BLaER1 treated with 17β-estradiol and CSF1 and Interleukin-3, amounts not matched to agents 10 nM and 100 nM (cell line): Measurements from ENCODE around the gene PNLIPRP2.

Experiments used
- H3K27ac ChIP-seq, 11 experiments: shearing (Covaris generic); formaldehyde crosslinking; 2 replicates each; pipeline ENCODE4 v1.8.1; 2022
- H3K27me3 ChIP-seq, 11 experiments: shearing (Covaris generic); formaldehyde crosslinking; 2 replicates each; pipeline ENCODE4 v1.8.1; 2022
- H3K36me3 ChIP-seq, 11 experiments: shearing (Covaris generic); formaldehyde crosslinking; 2 replicates each; pipeline ENCODE4 v1.8.1; 2022
- H3K4me1 ChIP-seq, 10 experiments: shearing (Covaris generic); formaldehyde crosslinking; 2 replicates each; pipeline ENCODE4 v1.8.1; 2022
- H3K4me2 ChIP-seq, 11 experiments: shearing (Covaris generic); formaldehyde crosslinking; 2 replicates each; pipeline ENCODE4 v1.8.1; 2022
- H3K4me3 ChIP-seq, 10 experiments: shearing (Covaris generic); formaldehyde crosslinking; 2 replicates each; pipeline ENCODE4 v1.8.1; 2022
- H3K9ac ChIP-seq, 11 experiments: shearing (Covaris generic); formaldehyde crosslinking; 2 replicates each; pipeline ENCODE4 v1.8.1; 2022
- H3K9me3 ChIP-seq, 11 experiments: shearing (Covaris generic); formaldehyde crosslinking; replicated peaks in 1 of 11; 2 replicates each; pipeline ENCODE4 v1.8.1; 2022
- H4K20me1 ChIP-seq, 11 experiments: shearing (Covaris generic); formaldehyde crosslinking; 2 replicates each; pipeline ENCODE4 v1.8.1; 2022
- Cebpa-rat ChIP-seq, 11 experiments: shearing (Covaris generic); IDR thresholded peaks; 2 replicates each; pipeline ENCODE4 v1.8.1; 2022

Gene PNLIPRP2

GRCh38 chr10:116610443-116611152, 10.2 kb upstream of the PNLIPRP2 start:
- Histone ChIP-seq H3K4me1 (peaks cover 0 to 6% (median 0%) of the 10 kb centered on the region in 10 experiments; a peak in 2 of 20 replicates), H4K20me1 (no peaks in the 10 kb centered on the region; a peak in 1 of 22 replicates), H3K9me3 (peaks cover 13 to 33% (median 24%) of the 10 kb centered on the region in 11 experiments; a peak in 21 of 22 replicates), H3K4me2 (no peak overlapping the region), H3K9ac (no peak overlapping the region), H3K36me3 (no peaks in the 10 kb centered on the region), H3K27ac (no peak overlapping the region), H3K4me3 (no peak overlapping the region), H3K27me3 (no peaks in the 10 kb centered on the region)
- TF ChIP-seq Cebpa-rat (IDR thresholded peaks at IDR 0.05), result no peak

- Histone ChIP-seq H3K9ac (no peak overlapping the region), H3K4me3 (no peak overlapping the region), H3K4me1 (peaks cover 0 to 6% (median 0%) of the 10 kb centered on the region in 10 experiments; a peak in 2 of 20 replicates), H3K4me2 (no peak overlapping the region), H3K36me3 (no peaks in the 10 kb centered on the region), H3K9me3 (peaks cover 13 to 33% (median 24%) of the 10 kb centered on the region in 11 experiments; a peak in 21 of 22 replicates), H4K20me1 (no peaks in the 10 kb centered on the region; a peak in 1 of 22 replicates), H3K27me3 (no peaks in the 10 kb centered on the region), H3K27ac (no peak overlapping the region)
- no peak for TF ChIP-seq Cebpa-rat (IDR thresholded peaks at IDR 0.05)
Observed at GRCh38 chr10:116611153-116611545, 9.6 kb upstream of the PNLIPRP2 start.

GRCh38 chr10:116612107-116612769, 8.5 kb upstream of the PNLIPRP2 start:
- no peaks in the 10 kb centered on the region for H3K36me3 ChIP-seq
- no peak overlapping the region for H3K27ac ChIP-seq
- no peaks in the 10 kb centered on the region; a peak in 1 of 22 replicates for H4K20me1 ChIP-seq
- no peak overlapping the region for H3K9ac ChIP-seq
- H3K4me3 ChIP-seq, result no peak overlapping the region
- peaks cover 0 to 6% (median 0%) of the 10 kb centered on the region in 10 experiments; a peak in 2 of 20 replicates for H3K4me1 ChIP-seq
- TF ChIP-seq Cebpa-rat (IDR thresholded peaks at IDR 0.05), result no peak
- no peak overlapping the region for H3K4me2 ChIP-seq
- peaks cover 13 to 33% (median 24%) of the 10 kb centered on the region in 11 experiments; a peak in 21 of 22 replicates for H3K9me3 ChIP-seq
- no peaks in the 10 kb centered on the region for H3K27me3 ChIP-seq

- Histone ChIP-seq H3K9ac (no peak overlapping the region), H3K4me3 (no peak overlapping the region), H3K4me1 (0 out of 20 replicates have a peak, but pooled peaks cover 0 to 6% (median 0%) of the 10 kb centered on the region in 10 experiments), H3K27me3 (no peaks in the 10 kb centered on the region), H3K36me3 (no peaks in the 10 kb centered on the region), H3K27ac (no peak overlapping the region), H3K4me2 (no peak overlapping the region), H3K9me3 (peaks cover 13 to 30% (median 24%) of the 10 kb centered on the region in 11 experiments; a peak in 21 of 22 replicates), H4K20me1 (no peaks in the 10 kb centered on the region)
- no peak for TF ChIP-seq Cebpa-rat (IDR thresholded peaks at IDR 0.05)
Observed at GRCh38 chr10:116613471-116613870, 7.3 kb upstream of the PNLIPRP2 start.

- Histone ChIP-seq H4K20me1 (no peaks in the 10 kb centered on the region), H3K9me3 (peaks cover 5 to 16% (median 11%) of the 10 kb centered on the region in 11 experiments; a peak in 21 of 22 replicates), H3K27me3 (no peaks in the 10 kb centered on the region), H3K36me3 (no peaks in the 10 kb centered on the region), H3K4me1 (0 out of 20 replicates have a peak, but pooled peaks cover 0 to 6% (median 0%) of the 10 kb centered on the region in 10 experiments), H3K9ac (no peak overlapping the region), H3K4me2 (no peak overlapping the region), H3K27ac (no peak overlapping the region), H3K4me3 (no peak overlapping the region)
- no peak for TF ChIP-seq Cebpa-rat (IDR thresholded peaks at IDR 0.05)
Observed at GRCh38 chr10:116614796-116615195, 6.0 kb upstream of the PNLIPRP2 start.

GRCh38 chr10:116615199-116615776, 5.5 kb upstream of the PNLIPRP2 start:
- Histone ChIP-seq H3K4me2 (no peak overlapping the region), H3K9ac (no peak overlapping the region), H4K20me1 (no peaks in the 10 kb centered on the region), H3K27ac (no peak overlapping the region), H3K9me3 (peaks cover under 1 to 11% (median 6%) of the 10 kb centered on the region in 11 experiments; a peak in 19 of 22 replicates), H3K4me1 (0 out of 20 replicates have a peak, but pooled peaks cover 0 to 6% (median 0%) of the 10 kb centered on the region in 10 experiments), H3K36me3 (no peaks in the 10 kb centered on the region), H3K27me3 (no peaks in the 10 kb centered on the region), H3K4me3 (no peak overlapping the region)
- TF ChIP-seq Cebpa-rat (IDR thresholded peaks at IDR 0.05), result no peak

GRCh38 chr10:116621476-116621875, 723 bp downstream of the PNLIPRP2 start:
- H3K4me2 ChIP-seq, result no peak overlapping the region
- H3K36me3 ChIP-seq, result no peaks in the 10 kb centered on the region
- no peak overlapping the region for H3K4me3 ChIP-seq
- H3K27me3 ChIP-seq, result no peaks in the 10 kb centered on the region
- H3K9ac ChIP-seq, result no peak overlapping the region
- H3K4me1 ChIP-seq, result no peaks in the 10 kb centered on the region
- H3K27ac ChIP-seq, result no peak overlapping the region
- H3K9me3 ChIP-seq, result no peaks in the 10 kb centered on the region
- no peaks in the 10 kb centered on the region for H4K20me1 ChIP-seq
- TF ChIP-seq Cebpa-rat (IDR thresholded peaks at IDR 0.05), result no peak

- TF ChIP-seq Cebpa-rat (IDR thresholded peaks at IDR 0.05), result no peak
- no peak overlapping the region for H3K4me3 ChIP-seq
- H3K9ac ChIP-seq, result no peak overlapping the region
- no peaks in the 10 kb centered on the region for H3K27me3 ChIP-seq
- peaks cover 0 to 6% (median under 1%) of the 10 kb centered on the region in 11 experiments; a peak in 1 of 22 replicates for H3K9me3 ChIP-seq
- H3K27ac ChIP-seq, result no peak overlapping the region
- H3K4me1 ChIP-seq, result no peaks in the 10 kb centered on the region
- no peak overlapping the region for H3K4me2 ChIP-seq
- no peaks in the 10 kb centered on the region for H4K20me1 ChIP-seq
- no peaks in the 10 kb centered on the region for H3K36me3 ChIP-seq
Observed at GRCh38 chr10:116621934-116622655, 1.3 kb downstream of the PNLIPRP2 start.
